GM18870 (cell line): ENCODE results near the gene GFI1B.
"Not testable (repeated sequence)": the region's sequence is repeated elsewhere in the genome, so short reads cannot be mapped to it uniquely, and the experiment has no call there.

Experiments
- ATAC-seq: cut with Tn5 transposase; IDR thresholded peaks from one replicate; pipeline ENCODE4 v1.9.1; 2021; ENCODE audit warnings: moderate library complexity; ENCODE audit not compliant: unreplicated experiment

GFI1B gene

DNA sequence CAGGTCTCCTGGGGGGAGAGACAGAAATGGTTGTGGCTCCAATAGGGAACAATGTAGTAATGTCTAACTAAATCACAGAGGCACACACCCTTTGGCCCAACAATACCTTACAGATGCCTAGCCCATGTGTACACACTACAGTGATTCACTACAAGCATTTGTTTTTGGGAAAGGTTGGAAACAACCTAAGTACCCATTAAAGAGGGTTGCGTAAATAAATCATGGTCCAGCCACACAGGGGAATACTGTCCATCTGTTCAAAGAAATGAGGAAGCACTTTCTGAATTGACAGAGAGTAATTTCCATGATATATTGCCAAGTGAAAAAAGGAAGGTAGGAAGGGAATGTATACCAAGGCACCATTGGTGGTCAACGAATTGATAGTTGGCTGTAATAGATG lies 30.3 kb downstream of the GFI1B start:
- ATAC-seq: no peak

DNA sequence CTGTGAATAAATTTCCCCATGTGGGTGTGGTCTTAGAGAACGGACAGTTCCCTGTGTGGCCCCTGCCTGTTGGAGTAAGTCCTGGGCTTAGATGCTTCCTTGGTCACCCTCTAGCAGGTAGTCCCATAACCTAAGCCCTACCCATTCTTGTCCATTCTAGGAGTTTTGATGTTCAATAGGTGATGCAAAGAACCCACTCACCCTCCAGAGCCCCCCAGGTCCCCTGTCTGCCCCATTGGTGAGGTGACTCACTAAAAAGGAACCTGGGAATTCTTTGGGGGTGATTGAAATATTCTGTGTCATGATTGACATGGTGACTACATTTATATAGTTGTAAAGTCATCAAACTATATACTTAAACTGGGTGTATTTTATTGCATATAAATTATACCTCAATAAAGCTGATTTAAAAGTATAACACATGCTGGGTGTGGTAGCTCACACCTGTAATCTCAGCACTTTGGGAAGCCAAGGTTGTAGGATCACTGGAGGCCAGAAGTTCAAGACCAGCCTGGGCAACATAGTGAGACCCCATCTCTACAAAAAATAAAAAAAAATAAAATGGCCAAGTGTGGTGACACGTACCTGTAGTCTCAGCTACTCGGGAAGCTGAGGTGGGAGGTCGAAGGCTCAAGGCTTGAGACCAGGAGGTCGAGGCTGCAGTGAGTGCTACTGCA lies 31.6 kb downstream of the GFI1B start:
- no peak for ATAC-seq

DNA sequence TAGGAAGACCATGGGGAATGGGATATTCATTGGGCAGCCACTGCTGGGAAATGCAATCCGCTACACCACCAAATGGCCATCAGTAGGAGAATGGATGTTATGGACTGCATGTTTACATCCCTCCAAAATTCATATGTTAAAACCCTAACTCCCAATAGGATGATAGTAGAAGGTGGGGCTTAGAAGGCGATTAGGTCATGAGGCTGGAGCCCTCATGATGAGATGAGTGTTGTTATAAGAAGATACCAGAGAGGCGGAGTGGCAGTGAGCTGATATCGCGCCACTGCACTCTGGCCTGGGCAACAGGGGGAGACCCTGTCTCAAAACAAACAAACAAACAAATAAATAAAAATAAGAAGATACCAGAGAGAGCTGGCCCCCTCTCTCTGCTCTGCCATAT lies 36.2 kb downstream of the GFI1B start:
- no peak for ATAC-seq

DNA sequence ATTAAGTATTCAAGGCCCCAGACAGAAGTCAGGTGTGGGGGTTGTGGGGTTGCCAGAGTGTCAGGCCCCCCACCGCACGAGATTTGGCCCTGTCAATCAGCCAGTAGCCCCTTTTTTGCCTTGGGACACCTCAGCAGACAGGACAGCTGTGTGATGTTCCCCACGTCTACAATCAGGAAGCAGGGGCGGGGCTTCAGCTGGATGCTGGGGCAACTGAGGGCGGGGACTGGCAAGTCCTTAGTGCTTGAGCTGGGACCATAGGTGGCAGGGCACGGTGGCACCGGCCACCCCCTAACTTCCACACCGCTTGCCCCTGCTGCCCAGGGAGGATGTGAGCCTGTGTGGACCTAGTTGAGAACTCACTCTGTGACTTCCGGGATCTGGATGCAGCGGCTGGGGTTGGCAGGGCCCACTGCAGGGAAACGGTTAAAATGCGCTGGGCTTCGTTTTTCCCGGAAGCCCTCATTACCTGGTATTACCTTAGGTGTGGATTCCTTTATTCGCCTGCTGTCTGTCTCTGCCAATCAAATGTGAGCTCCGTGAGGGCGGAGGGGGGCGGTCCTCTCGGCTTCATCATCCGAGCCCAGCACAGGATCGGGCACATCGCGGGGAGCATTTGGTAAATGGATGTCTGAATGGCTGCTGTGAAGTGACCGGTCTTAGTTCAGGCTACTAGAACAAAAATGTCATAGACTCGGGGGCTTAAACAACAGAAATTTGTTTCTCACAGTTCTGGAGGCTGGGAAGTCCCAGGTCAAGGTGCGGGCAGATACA lies 44.8 kb downstream of the GFI1B start:
- no peak for ATAC-seq

DNA sequence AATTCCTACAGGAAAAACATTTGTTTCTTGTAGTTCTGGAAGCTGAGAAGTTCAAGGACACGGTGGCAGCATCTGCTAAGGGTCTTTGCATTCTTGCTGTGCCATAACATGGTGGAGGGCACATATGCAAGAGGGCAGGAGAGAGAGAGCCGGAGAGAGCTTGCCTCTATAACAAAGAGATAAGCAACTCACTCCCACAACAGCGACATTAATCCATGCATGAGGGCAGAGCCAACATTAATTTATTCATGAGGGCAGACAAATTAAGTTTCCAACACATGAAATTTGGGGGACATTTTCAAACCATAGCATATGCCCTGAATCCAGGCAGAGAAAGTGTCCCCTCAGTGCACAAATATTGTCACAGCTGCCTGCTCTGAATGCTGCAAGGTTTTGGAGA lies 47.9 kb downstream of the GFI1B start:
- ATAC-seq: no peak

DNA sequence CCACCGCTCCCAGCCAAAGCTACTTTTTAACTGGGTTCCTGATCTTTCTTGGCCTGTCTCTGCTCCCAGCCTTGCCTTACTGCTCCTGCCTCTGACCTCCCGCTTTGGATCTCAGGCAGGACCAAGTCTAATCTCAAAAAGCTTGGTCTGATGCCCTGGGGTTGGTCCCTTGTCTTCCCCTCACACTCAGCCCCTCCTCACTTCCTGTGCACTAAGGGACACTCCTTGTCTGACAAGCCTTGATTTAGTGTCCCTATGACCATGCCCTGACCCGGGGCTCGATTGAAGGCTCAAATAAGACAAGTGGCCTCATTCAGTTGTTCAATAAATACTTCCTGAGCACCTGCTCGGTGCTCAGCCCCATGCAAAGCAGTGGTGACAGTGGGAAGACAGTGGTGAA lies 48.6 kb downstream of the GFI1B start:
- no peak for ATAC-seq

DNA sequence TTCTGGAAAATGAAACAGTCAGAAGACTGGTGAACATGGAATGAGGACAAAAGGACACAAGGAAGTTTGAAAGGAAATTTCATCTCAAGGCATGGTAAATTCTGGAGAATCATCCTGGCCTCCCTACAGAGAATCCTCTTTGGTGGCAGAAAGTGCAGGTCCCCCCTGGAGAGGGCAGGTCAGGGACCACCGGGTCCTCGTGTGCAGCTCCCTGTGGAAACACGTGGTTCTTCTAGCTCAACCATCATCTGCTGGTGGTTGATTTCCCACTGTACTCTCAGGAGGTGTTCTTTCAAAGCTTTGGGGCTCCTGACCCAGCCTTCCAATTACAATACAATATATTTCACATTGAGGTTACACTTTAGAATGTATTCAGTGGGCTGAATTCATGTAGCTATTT lies 49.7 kb downstream of the GFI1B start:
- ATAC-seq: no peak

DNA sequence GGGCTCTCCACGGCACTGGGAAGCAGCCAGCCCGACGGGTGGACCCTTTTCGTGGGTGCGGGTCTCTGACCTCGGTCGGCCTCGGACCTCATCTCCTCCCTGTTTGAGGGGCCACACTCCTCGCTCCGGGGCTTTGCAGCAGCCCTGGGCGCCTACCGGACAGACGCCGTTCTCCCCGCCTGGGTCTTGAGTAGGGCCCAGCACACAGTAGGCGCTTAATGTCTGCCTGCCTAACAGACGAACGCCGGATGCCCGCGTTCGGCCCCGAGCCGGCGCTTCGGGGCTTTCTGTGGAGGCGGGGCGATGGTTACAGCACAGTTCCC lies 51.5 kb downstream of the GFI1B start:
- no peak for ATAC-seq

DNA sequence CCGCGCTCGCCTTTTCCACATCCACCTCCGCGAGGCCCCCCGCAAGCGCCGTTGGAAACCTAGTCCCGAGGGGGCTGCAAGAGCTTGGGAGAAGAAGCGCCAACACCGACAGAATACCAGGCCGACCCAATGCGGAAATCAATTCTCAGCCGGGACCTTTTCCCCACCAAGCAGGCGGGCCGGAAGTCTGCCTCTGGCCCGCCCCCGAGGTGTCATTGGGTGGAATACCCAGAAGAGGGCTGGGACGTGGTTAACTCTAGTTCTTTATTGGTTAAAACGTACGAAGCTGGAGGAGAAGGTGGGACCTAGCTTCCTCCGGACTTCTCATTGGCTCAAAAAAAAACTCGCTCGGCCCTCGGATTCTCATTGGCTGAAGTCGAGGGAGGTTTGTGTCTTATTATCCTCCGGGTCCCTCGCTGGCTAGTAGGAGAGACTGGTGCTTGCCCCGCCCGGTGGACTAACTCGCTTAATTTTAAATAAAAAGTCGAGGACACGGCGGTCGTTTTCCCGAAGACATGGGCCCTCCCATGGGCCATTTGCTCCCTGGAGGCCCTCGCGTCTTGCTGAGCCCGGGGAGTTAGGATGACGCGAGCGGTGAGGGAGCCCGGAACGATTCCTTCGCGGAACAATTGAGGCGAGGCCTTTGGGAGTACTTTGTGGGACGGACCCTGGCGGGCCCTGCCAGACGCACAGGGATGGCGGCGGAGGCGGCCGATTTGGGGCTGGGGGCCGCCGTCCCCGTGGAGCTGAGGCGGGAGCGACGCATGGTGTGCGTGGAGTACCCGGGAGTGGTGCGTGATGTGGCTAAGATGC lies 52.0 kb downstream of the GFI1B start, which contains the start of gene GTF3C5:
GTF3C5 (plus strand) TSS at position 681 of the 813 bp plus-strand sequence; CDS start at position 696, 15 bp downstream.
- peak; percentile 94 for ATAC-seq

DNA sequence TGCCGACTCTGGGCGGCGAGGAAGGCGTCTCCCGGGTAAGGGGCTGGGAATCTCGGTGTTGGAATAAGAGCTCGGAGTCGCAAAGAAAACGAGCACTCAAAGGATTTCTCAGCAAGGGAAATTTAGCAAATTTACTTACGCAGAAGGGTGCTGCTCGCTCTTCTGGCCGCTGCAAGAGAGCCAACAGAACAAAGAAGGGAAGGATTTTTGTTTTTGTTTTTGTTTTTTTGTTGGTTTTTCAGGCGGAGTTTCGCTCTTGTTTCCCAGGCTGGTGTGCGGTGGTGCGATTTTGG lies 52.6 kb downstream of the GFI1B start:
- ATAC-seq: no peak

DNA sequence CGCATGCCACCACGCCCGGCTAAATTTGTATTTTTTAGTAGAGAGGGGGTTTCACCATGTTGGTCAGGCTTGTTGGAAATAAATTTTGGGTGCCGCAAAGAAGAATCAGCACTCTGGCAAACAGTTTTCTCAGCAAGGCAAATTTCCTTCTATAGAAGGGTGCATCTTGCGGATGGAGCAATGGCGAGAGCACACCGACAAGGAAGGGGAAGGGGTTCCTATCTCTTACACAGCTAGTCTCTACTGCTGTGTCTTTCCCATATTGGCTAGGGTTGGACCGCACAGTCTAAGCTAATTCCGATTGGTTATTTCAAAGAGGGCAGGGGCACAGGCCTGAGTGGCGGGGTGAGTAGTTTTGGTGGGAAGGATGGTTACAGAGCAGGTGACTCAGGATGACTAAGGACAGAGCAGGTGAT lies 53.0 kb downstream of the GFI1B start:
- no peak for ATAC-seq

DNA sequence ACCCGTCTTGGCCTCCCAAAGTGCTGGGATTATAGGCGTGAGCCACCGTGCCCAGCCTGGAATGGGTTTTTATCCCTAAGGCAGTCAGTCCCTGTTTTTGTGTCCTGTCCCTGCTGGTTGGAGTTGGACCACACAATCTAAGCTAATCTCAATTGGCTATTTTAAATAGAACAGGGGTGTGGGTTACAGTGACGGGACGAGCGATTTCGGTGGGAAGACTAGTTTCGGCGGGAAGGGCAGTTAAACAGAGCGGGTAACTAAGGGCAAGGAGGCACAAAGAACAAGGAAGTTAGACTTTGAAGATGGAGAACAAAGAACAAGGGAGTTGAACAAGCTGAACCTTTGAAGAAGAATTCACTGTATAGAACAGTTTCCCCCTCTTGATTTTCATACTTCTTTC lies 53.7 kb downstream of the GFI1B start:
- ATAC-seq: no peak

DNA sequence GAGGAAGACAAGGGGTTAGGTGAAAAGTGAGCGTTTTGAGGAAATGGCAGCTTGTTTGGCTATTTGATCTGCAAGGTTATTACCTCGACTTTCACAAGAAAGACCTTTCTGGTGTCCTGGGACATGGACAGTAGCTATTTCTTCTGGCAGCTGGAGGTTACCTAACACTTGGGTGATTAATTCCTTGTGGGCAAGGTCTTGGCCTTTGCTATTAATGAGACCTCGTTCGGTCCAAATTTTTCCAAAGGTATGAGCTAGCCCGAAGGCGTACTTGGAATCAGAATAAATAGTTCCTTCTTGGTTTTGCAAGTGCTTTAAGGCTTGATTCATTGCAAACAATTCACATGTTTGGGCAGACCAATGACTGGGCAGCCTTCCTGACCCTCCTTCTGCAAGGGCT lies 57.2 kb downstream of the GFI1B start:
- no peak for ATAC-seq

DNA sequence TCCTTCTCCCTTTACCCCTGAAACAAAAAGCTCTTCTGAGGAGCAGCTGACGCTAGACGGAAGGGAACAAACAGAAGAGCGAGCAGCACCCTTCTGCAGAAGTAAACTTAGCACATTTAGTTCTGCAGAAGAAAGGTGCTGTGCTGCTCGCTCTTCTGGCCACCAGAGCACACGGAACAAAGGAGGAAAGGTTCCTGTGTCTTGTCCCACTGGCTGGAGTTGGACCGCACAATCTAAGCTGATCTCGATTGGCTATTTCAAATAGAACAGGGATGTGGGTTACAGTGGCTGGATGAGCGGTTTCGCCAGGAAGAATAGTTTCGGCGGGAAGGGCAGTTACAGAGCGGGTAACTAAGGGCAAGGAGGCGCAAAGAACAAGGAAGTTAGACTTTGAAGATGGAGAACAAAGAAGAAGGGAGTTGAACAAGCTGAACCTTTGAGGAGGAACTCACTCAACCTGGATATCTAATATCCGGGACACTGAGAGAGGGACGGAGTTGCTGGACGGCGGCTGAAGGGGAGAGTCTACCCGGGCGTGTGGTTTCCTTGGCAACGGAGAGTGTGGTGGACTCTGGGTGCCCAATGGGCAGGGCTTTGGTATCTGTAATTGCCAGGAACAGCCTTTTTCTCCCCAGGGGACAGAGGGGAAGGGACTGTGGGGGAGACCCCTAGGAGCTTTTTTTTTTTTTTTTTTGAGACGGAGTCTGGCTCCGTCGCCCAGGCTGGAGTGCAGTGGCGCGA lies 59.5 kb downstream of the GFI1B start:
- ATAC-seq: no peak

DNA sequence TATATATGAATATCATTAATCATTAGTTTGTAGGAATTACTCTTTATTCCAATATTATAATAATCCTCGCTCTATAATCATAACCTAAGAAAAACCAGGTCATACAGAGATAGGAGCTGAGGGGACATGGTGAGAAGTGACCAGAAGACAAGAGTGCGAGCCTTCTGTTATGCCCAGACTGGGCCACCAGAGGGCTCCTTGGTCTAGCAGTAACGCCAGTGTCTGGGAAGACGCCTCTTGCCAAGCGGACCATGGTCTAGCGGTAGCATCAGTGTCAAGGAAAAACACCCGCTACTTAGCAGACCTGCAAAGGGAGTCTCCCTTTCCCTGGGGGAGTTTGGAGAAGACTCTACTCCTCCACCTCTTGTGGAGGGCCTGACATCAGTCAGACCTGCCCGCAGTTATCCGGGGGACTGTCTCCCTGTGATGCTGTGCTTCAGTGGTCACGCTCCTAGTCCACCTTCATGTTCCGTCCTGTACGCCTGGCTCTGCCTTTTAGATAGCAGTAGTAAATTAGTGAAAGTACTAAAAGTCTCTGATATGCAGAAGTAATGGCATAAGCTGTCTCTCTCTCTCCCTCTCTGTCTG lies 62.5 kb downstream of the GFI1B start:
- ATAC-seq: not testable (repeated sequence)
